Upper lobe of left lung (tissue), 4 donors: ENCODE measurements around the gene NAGS.

Experiments used
- POLR2A ChIP-seq, 4 donors: fragments of 450-650 bp; IDR thresholded peaks; one replicate each; pipeline ENCODE4 v1.5.1; 2016 to 2017; ENCODE audit warnings: antibody characterized with exemption in 4 of 4, mild to moderate bottlenecking in 2 of 4
- TF ChIP-seq, protein P1 (sequence below), 6 experiments: fragments of 450-650 bp in 4 of 6; fragments of 200-600 bp in 2 of 6; sonication (generic) in 2 of 6; IDR thresholded peaks; one replicate each; pipeline ENCODE4 v1.5.1; 2016 to 2019; ENCODE audit warnings: antibody characterized with exemption in 6 of 6

- TF ChIP-seq, protein P1, sequence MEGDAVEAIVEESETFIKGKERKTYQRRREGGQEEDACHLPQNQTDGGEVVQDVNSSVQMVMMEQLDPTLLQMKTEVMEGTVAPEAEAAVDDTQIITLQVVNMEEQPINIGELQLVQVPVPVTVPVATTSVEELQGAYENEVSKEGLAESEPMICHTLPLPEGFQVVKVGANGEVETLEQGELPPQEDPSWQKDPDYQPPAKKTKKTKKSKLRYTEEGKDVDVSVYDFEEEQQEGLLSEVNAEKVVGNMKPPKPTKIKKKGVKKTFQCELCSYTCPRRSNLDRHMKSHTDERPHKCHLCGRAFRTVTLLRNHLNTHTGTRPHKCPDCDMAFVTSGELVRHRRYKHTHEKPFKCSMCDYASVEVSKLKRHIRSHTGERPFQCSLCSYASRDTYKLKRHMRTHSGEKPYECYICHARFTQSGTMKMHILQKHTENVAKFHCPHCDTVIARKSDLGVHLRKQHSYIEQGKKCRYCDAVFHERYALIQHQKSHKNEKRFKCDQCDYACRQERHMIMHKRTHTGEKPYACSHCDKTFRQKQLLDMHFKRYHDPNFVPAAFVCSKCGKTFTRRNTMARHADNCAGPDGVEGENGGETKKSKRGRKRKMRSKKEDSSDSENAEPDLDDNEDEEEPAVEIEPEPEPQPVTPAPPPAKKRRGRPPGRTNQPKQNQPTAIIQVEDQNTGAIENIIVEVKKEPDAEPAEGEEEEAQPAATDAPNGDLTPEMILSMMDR (IDR thresholded peaks at IDR 0.05): no peak
- no peak for TF ChIP-seq POLR2A (IDR thresholded peaks at IDR 0.05)
Measured at GRCh38 chr17:44010966-44011647, 6.7 kb downstream of the NAGS start.
